Measurements from ENCODE around the gene AUNIP. TPM values are rescaled to one million over a fixed set of nuclear protein-coding genes. Genes with fewer than 3 reads are reported as not detected.

Gene AUNIP
- total and polyA plus RNA-seq, 10 donors = 0.07 to 1.3 (median 0.61) TPM; not detected in 3

- 80 to 92% (median 91%) methylated on average over 3 of the region's 3 CpGs for WGBS, 5 donors
- no peak for DNase-seq
- H3K27ac ChIP-seq = peak overlapping the region in 6 of 8 donors; percentile 80 to 87 (median 84)
- TF ChIP-seq POLR2AphosphoS5 (IDR thresholded peaks at IDR 0.05) (no peak), CTCF (IDR thresholded peaks at IDR 0.05 in 8 of 11, conservative IDR thresholded peaks at IDR 0.05 in 3 of 11) (no peak), POLR2A (IDR thresholded peaks at IDR 0.05) (no peak)
- H3K4me1 ChIP-seq = peaks cover 32 to 79% (median 67%) of the 10 kb centered on the region in 6 donors
- peaks cover 0 to 11% (median 0%) of the 10 kb centered on the region in 6 donors for H3K36me3 ChIP-seq
- intact Hi-C loops (cut with DNase I; ENCODE audit: low total_unique reads) = loop anchor here (10.0 kb wide), 1 partner anchor 49 kb away; no protein-coding TSS in a partner anchor
- H3K4me3 ChIP-seq = peak overlapping the region in 5 of 8 donors; percentile 44 to 85 (median 62)
- H3K27me3 ChIP-seq (replicated peaks in 1 of 7) = no peaks in the 10 kb centered on the region
- H3K9me3 ChIP-seq = no peaks in the 10 kb centered on the region
Measured at GRCh38 chr1:25874209-25874608, 15.0 kb upstream of the AUNIP start.

GRCh38 chr1:25873120-25873519, 13.9 kb upstream of the AUNIP start:
- no peaks in the 10 kb centered on the region for H3K9me3 ChIP-seq
- peak overlapping the region in 6 of 8 donors; percentile 15 to 87 (median 52) for H3K27ac ChIP-seq
- peaks cover 0 to 22% (median 0%) of the 10 kb centered on the region in 6 donors for H3K36me3 ChIP-seq
- intact Hi-C loops (cut with DNase I; ENCODE audit: low total_unique reads) = loop anchor here (10.0 kb wide), 1 partner anchor 48 kb away; no protein-coding TSS in a partner anchor
- H3K27me3 ChIP-seq (replicated peaks in 1 of 7) = no peaks in the 10 kb centered on the region
- no peak for TF ChIP-seq POLR2AphosphoS5 (IDR thresholded peaks at IDR 0.05)
- TF ChIP-seq POLR2A (IDR thresholded peaks at IDR 0.05) = no peak
- WGBS, 5 donors = 74 to 92% (median 78%) methylated on average over 3 of the region's 3 CpGs
- peak; percentile 64 for DNase-seq
- H3K4me1 ChIP-seq = peaks cover 32 to 79% (median 69%) of the 10 kb centered on the region in 6 donors
- no peak overlapping the region for H3K4me3 ChIP-seq

GRCh38 chr1:25872713-25873112, 13.5 kb upstream of the AUNIP start:
- whole genome bisulfite sequencing, 5 donors = 49 to 59% (median 54%) methylated on average over 2 of the region's 2 CpGs

GRCh38 chr1:25871704-25872494, 12.6 kb upstream of the AUNIP start:
- TF ChIP-seq CTCF (IDR thresholded peaks at IDR 0.05 in 8 of 11, conservative IDR thresholded peaks at IDR 0.05 in 3 of 11) = no peak
- TF ChIP-seq POLR2A (IDR thresholded peaks at IDR 0.05) = no peak
- no peak for TF ChIP-seq POLR2AphosphoS5 (IDR thresholded peaks at IDR 0.05)
- WGBS, 5 donors = 64 to 82% (median 77%) methylated on average over 7 to 9 of the region's 9 CpGs
- H3K4me3 ChIP-seq = no peak overlapping the region
- peak overlapping the region in 7 of 8 donors; percentile 5 to 87 (median 48) for H3K27ac ChIP-seq
- peaks cover 0 to 29% (median 0%) of the 10 kb centered on the region in 6 donors for H3K36me3 ChIP-seq
- peak; percentile 25 for DNase-seq
- H3K9me3 ChIP-seq = no peaks in the 10 kb centered on the region
- peaks cover 32 to 79% (median 67%) of the 10 kb centered on the region in 6 donors for H3K4me1 ChIP-seq
- no peaks in the 10 kb centered on the region for H3K27me3 ChIP-seq (replicated peaks in 1 of 7)
- intact Hi-C loops (cut with DNase I; ENCODE audit: low total_unique reads) = loop anchor here (10.0 kb wide), 1 partner anchor 47 kb away; no protein-coding TSS in a partner anchor

More at GRCh38 chr1:25872713-25873112, 13.5 kb upstream of the AUNIP start:
- Histone ChIP-seq H3K4me3 (no peak overlapping the region), H3K36me3 (peaks cover 0 to 26% (median 0%) of the 10 kb centered on the region in 6 donors), H3K27me3 (replicated peaks in 1 of 7) (no peaks in the 10 kb centered on the region), H3K4me1 (peaks cover 32 to 79% (median 69%) of the 10 kb centered on the region in 6 donors), H3K9me3 (no peaks in the 10 kb centered on the region), H3K27ac (peak overlapping the region in 6 of 8 donors; percentile 15 to 87 (median 52))
- TF ChIP-seq CTCF (IDR thresholded peaks at IDR 0.05 in 8 of 11, conservative IDR thresholded peaks at IDR 0.05 in 3 of 11) = no peak
- TF ChIP-seq POLR2A (IDR thresholded peaks at IDR 0.05) = no peak
- no peak for TF ChIP-seq POLR2AphosphoS5 (IDR thresholded peaks at IDR 0.05)
- intact Hi-C loops (cut with DNase I; ENCODE audit: low total_unique reads) = loop anchor here (10.0 kb wide), 1 partner anchor 48 kb away; no protein-coding TSS in a partner anchor
- no peak for DNase-seq
